Neural progenitor cell (in vitro differentiated cells): ENCODE measurements around the gene TDRD6.

Source experiments
- EZH2phosphoT487 ChIP-seq: fragments of 200-600 bp; sonication (generic); IDR thresholded peaks from 2 replicates; pipeline ENCODE4 v1.6.1; 2017; ENCODE audit warnings: antibody characterized with exemption
- TF ChIP-seq, protein P1 (sequence below): fragments of 200-600 bp; sonication (generic); IDR thresholded peaks from 2 replicates; pipeline ENCODE4 v1.5.1; 2017; ENCODE audit warnings: antibody characterized with exemption, mild to moderate bottlenecking

DNA sequence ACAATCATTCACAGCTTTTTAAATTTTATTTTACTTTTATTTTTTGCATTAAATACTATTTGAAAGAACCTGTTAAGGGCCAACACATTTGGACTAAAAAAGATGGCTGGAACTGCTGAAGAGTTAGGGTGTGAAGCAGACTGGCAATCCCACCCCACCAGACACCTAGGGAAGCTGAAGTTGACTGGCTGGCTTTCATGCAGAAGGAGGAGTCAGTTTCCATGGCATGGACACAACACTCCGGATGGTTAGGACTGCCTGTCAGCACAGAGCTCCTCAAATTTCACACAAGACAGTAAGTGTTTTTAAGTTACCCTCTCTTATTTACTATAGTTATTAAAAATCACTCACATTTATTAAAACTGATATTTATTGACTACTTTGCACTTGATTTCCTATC is 59.0 kb downstream of the TDRD6 start, which contains the start of gene ANKRD66:
- TF ChIP-seq, protein P1, sequence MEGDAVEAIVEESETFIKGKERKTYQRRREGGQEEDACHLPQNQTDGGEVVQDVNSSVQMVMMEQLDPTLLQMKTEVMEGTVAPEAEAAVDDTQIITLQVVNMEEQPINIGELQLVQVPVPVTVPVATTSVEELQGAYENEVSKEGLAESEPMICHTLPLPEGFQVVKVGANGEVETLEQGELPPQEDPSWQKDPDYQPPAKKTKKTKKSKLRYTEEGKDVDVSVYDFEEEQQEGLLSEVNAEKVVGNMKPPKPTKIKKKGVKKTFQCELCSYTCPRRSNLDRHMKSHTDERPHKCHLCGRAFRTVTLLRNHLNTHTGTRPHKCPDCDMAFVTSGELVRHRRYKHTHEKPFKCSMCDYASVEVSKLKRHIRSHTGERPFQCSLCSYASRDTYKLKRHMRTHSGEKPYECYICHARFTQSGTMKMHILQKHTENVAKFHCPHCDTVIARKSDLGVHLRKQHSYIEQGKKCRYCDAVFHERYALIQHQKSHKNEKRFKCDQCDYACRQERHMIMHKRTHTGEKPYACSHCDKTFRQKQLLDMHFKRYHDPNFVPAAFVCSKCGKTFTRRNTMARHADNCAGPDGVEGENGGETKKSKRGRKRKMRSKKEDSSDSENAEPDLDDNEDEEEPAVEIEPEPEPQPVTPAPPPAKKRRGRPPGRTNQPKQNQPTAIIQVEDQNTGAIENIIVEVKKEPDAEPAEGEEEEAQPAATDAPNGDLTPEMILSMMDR = no peak
- TF ChIP-seq EZH2phosphoT487 = no peak
